H9 (cell line): Measurements from ENCODE around the gene GLYAT. TPM values are rescaled to one million over a fixed set of nuclear protein-coding genes. Genes with fewer than 3 reads are reported as not detected.

Experiments used
- DNase-seq: peaks from one replicate; pipeline ENCODE4 v3.0.0-alpha.2; 2017
- H2AFZ ChIP-seq: one replicate; pipeline ENCODE4 v1.6.1; 2013; ENCODE audit warnings: mild to moderate bottlenecking, low read length, control low read depth, moderate library complexity
- H2AK5ac ChIP-seq: 2 replicates; pipeline ENCODE4 v1.6.1; 2013; ENCODE audit warnings: low read length, control low read depth, mixed read lengths; ENCODE audit not compliant: insufficient read length
- H2BK120ac ChIP-seq: one replicate; pipeline ENCODE4 v1.6.1; 2013; ENCODE audit warnings: low read depth, mild to moderate bottlenecking, low read length, control low read depth, inconsistent platforms; ENCODE audit not compliant: poor library complexity, severe bottlenecking
- H2BK12ac ChIP-seq: 2 replicates; pipeline ENCODE4 v1.6.1; 2013; ENCODE audit warnings: low read length, control low read depth, mixed read lengths, low read depth; ENCODE audit not compliant: insufficient read length
- H2BK15ac ChIP-seq: 2 replicates; pipeline ENCODE4 v1.6.1; 2013; ENCODE audit warnings: low read depth, low read length, control low read depth
- H2BK20ac ChIP-seq: one replicate; pipeline ENCODE4 v1.6.1; 2013; ENCODE audit warnings: low read depth, mild to moderate bottlenecking, low read length, control low read depth, inconsistent platforms; ENCODE audit not compliant: poor library complexity, severe bottlenecking
- H2BK5ac ChIP-seq: 2 replicates; pipeline ENCODE4 v1.6.1; 2013; ENCODE audit warnings: low read length, control low read depth, mixed read lengths; ENCODE audit not compliant: insufficient read length
- H3K14ac ChIP-seq: 2 replicates; pipeline ENCODE4 v1.6.1; 2013; ENCODE audit warnings: low read length, control low read depth; ENCODE audit not compliant: insufficient read depth
- H3K18ac ChIP-seq: 2 replicates; pipeline ENCODE4 v1.6.1; 2013; ENCODE audit warnings: low read depth, mild to moderate bottlenecking, mixed read lengths, low read length, control low read depth; ENCODE audit not compliant: insufficient read length
- H3K23ac ChIP-seq: 2 replicates; pipeline ENCODE4 v1.6.1; 2013; ENCODE audit warnings: low read length, control low read depth, mixed read lengths, low read depth; ENCODE audit not compliant: insufficient read length
- H3K23me2 ChIP-seq: 2 replicates; pipeline ENCODE4 v1.6.1; 2013; ENCODE audit warnings: low read depth, mild to moderate bottlenecking, mixed read lengths, low read length, control low read depth; ENCODE audit not compliant: insufficient read length, poor library complexity, severe bottlenecking
- H3K27ac ChIP-seq: 2 replicates; pipeline ENCODE4 v1.5.1; 2013; ENCODE audit warnings: low read length, control low read depth, mixed read lengths, low read depth; ENCODE audit not compliant: insufficient read length
- H3K27me3 ChIP-seq: 2 replicates; pipeline ENCODE4 v1.6.1; 2013; ENCODE audit warnings: low read length, control low read depth, inconsistent platforms; ENCODE audit not compliant: insufficient read depth
- H3K4ac ChIP-seq: 2 replicates; pipeline ENCODE4 v1.6.1; 2013; ENCODE audit warnings: low read depth, mild to moderate bottlenecking, control low read depth, inconsistent platforms, low read length, moderate library complexity
- H3K4me1 ChIP-seq: 2 replicates; pipeline ENCODE4 v1.6.1; 2013; ENCODE audit warnings: low read length, control low read depth, inconsistent platforms; ENCODE audit not compliant: insufficient read depth
- H3K4me2 ChIP-seq: 2 replicates; pipeline ENCODE4 v1.6.1; 2013; ENCODE audit warnings: low read length, control low read depth, mixed read lengths; ENCODE audit not compliant: insufficient read length, insufficient read depth
- H3K56ac ChIP-seq: 2 replicates; pipeline ENCODE4 v1.6.1; 2013; ENCODE audit warnings: low read depth, mild to moderate bottlenecking, mixed read lengths, low read length, control low read depth; ENCODE audit not compliant: insufficient read length
- H3K79me1 ChIP-seq: 2 replicates; pipeline ENCODE4 v1.6.1; 2013; ENCODE audit warnings: low read depth, mild to moderate bottlenecking, moderate library complexity, low read length, control low read depth, inconsistent platforms; ENCODE audit not compliant: insufficient read depth, poor library complexity, severe bottlenecking
- H3K79me2 ChIP-seq: 2 replicates; pipeline ENCODE4 v1.6.1; 2013; ENCODE audit warnings: low read length, control low read depth, inconsistent platforms; ENCODE audit not compliant: insufficient read depth
- H3K9ac ChIP-seq: 2 replicates; pipeline ENCODE4 v1.6.1; 2013; ENCODE audit warnings: low read length, control low read depth, mixed read lengths; ENCODE audit not compliant: insufficient read length; ENCODE audit errors: extremely low read depth
- H3K9me3 ChIP-seq: one replicate; pipeline ENCODE4 v1.6.1; 2013; ENCODE audit warnings: low read depth, low read length, inconsistent platforms; ENCODE audit not compliant: control insufficient read depth
- H3T11ph ChIP-seq: one replicate; pipeline ENCODE4 v1.6.1; 2013; ENCODE audit warnings: mild to moderate bottlenecking, low read length, control low read depth, inconsistent platforms
- H4K20me1 ChIP-seq: one replicate; pipeline ENCODE4 v1.6.1; 2013; ENCODE audit not compliant: control insufficient read depth, insufficient read length, insufficient read depth
- H4K5ac ChIP-seq: 2 replicates; pipeline ENCODE4 v1.6.1; 2013; ENCODE audit warnings: low read depth, mild to moderate bottlenecking, mixed read lengths, low read length, control low read depth; ENCODE audit not compliant: insufficient read length
- H4K8ac ChIP-seq: replicated peaks from 2 replicates; pipeline ENCODE4 v1.6.1; 2013; ENCODE audit warnings: low read length, control low read depth, mixed read lengths, low read depth; ENCODE audit not compliant: insufficient read length
- H4K91ac ChIP-seq: 2 replicates; pipeline ENCODE4 v1.6.1; 2013; ENCODE audit warnings: low read depth, mild to moderate bottlenecking, moderate library complexity, mixed read lengths, low read length, control low read depth; ENCODE audit not compliant: insufficient read length
- H3K27ac Mint-ChIP-seq, 3 experiments: 2 replicates in 2 of 3; 3 replicates in 1 of 3; pipeline ENCODE4 v1.8.0; 2020 to 2021; ENCODE audit warnings: mixed read lengths in 3 of 3, mild to moderate bottlenecking in 1 of 3, moderate library complexity in 1 of 3
- H3K27me3 Mint-ChIP-seq: 2 replicates; pipeline ENCODE4 v1.8.0; 2021; ENCODE audit warnings: low read depth, mild to moderate bottlenecking, moderate library complexity, mixed read lengths
- H3K36me3 Mint-ChIP-seq, 3 experiments: 2 replicates in 2 of 3; 3 replicates in 1 of 3; pipeline ENCODE4 v1.8.0; 2020 to 2021; ENCODE audit warnings: low read depth in 3 of 3, mixed read lengths in 3 of 3; ENCODE audit not compliant: insufficient read depth in 1 of 3
- H3K4me1 Mint-ChIP-seq, 2 experiments: 2 replicates each; pipeline ENCODE4 v1.8.0; 2020; ENCODE audit warnings: mixed read lengths in 2 of 2
- H3K4me3 Mint-ChIP-seq, 2 experiments: 2 replicates in 1 of 2; 3 replicates in 1 of 2; pipeline ENCODE4 v1.8.0; 2020 to 2021; ENCODE audit warnings: mild to moderate bottlenecking in 2 of 2, mixed read lengths in 2 of 2, moderate library complexity in 1 of 2
- H3K9me3 Mint-ChIP-seq, 2 experiments: 2 replicates in 1 of 2; 3 replicates in 1 of 2; pipeline ENCODE4 v1.8.0; 2020; ENCODE audit warnings: mild to moderate bottlenecking in 2 of 2, mixed read lengths in 2 of 2, moderate library complexity in 1 of 2
- CTCF ChIP-seq: fragments of 200-600 bp; sonication (generic); conservative IDR thresholded peaks from 3 replicates; pipeline ENCODE4 v1.8.0; 2021; ENCODE audit warnings: antibody characterized with exemption, mild to moderate bottlenecking
- total RNA-seq: library from RNA; stranded (reverse); gene quantifications from 2 replicates; pipeline ENCODE4 v1.2.1, GENCODE V29; 2021

The GLYAT gene
- total RNA-seq, 1 experiment from 2014 or later = not detected

GRCh38 chr11:58781345-58781744, 49.6 kb upstream of the GLYAT start:
- no peak overlapping the region for H3K9ac ChIP-seq
- no peak overlapping the region for H2BK120ac ChIP-seq
- TF ChIP-seq CTCF = no peak
- H3K79me2 ChIP-seq = no peaks in the 10 kb centered on the region
- H2AK5ac ChIP-seq = no peak overlapping the region
- H3K4me1 ChIP-seq = no peaks in the 10 kb centered on the region
- no peak overlapping the region for H2BK5ac ChIP-seq
- no peak overlapping the region for H4K5ac ChIP-seq
- no peak overlapping the region for H2BK15ac ChIP-seq
- H3K56ac ChIP-seq = no peak overlapping the region
- H3K18ac ChIP-seq = no peak overlapping the region
- H3K27ac ChIP-seq = no peak overlapping the region
- H2AFZ ChIP-seq = no peak overlapping the region
- H3K4me3 Mint-ChIP-seq = no peak overlapping the region
- H3K27me3 ChIP-seq = no peaks in the 10 kb centered on the region
- H3K4ac ChIP-seq = no peak overlapping the region
- H3K23ac ChIP-seq = no peak overlapping the region
- H3K79me1 ChIP-seq = no peaks in the 10 kb centered on the region
- H3T11ph ChIP-seq = no peak overlapping the region
- peaks cover 0 to 24% (median 2%) of the 10 kb centered on the region in 3 experiments; a peak in 6 of 7 replicates for H3K36me3 Mint-ChIP-seq
- no peaks in the 10 kb centered on the region for H4K20me1 ChIP-seq
- peaks cover 30% of the 10 kb centered on the region for H3K9me3 ChIP-seq
- no peaks in the 10 kb centered on the region for H3K23me2 ChIP-seq
- H3K14ac ChIP-seq = no peak overlapping the region
- DNase-seq = no peak
- H3K27ac Mint-ChIP-seq = no peak overlapping the region
- H2BK12ac ChIP-seq = no peak overlapping the region
- H4K8ac ChIP-seq = no peak overlapping the region
- no peaks in the 10 kb centered on the region for H3K4me1 Mint-ChIP-seq
- no peaks in the 10 kb centered on the region for H3K27me3 Mint-ChIP-seq
- no peak overlapping the region for H3K4me2 ChIP-seq
- no peak overlapping the region for H4K91ac ChIP-seq
- H2BK20ac ChIP-seq = no peak overlapping the region
- H3K9me3 Mint-ChIP-seq = peaks cover 89 to 96% of the 10 kb centered on the region in 2 experiments
